Measurements from ENCODE around the gene MIF4GD. TPM values are rescaled to one million over a fixed set of nuclear protein-coding genes. Genes with fewer than 3 reads are reported as not detected.

MIF4GD gene
- total and polyA plus RNA-seq, 9 of the 15 experiments (the other 6 are each of a cell fraction or from before 2014, with no cell fraction given): 11.8 to 63.8 (median 28.1) TPM

GRCh38 chr17:75238684-75239191 is 32.3 kb downstream of the MIF4GD start (continued):
- TF ChIP-seq CHD7 (IDR thresholded peaks at IDR 0.05; ENCODE audit: low read depth, low read length) (peak; percentile 40), KDM1A (IDR thresholded peaks at IDR 0.05) (no peak), ILF3 (IDR thresholded peaks at IDR 0.05; ENCODE audit: borderline replicate concordance) (0 out of 2 replicates have a peak, but pooled peaks have one; percentile 56), POLR2G (IDR thresholded peaks at IDR 0.05; ENCODE audit: low read depth, low read length) (peak; percentile 54), ZNF280A (IDR thresholded peaks at IDR 0.05; ENCODE audit: low read depth, partially characterized antibody) (no peak), ZKSCAN1 (IDR thresholded peaks at IDR 0.05; ENCODE audit: low read depth, low read length) (no peak), ZSCAN29 (IDR thresholded peaks at IDR 0.05) (0 out of 2 replicates have a peak, but pooled peaks have one; percentile 42), XRCC5 (IDR thresholded peaks at IDR 0.05; ENCODE audit: low read depth, low read length) (peak; percentile 51; the same call in 1 of the 2 replicates), POLR2B (IDR thresholded peaks at IDR 0.05; ENCODE audit: low read depth, partially characterized antibody) (peak; percentile 28), ZNF263 (CRISPR knock-in tag; IDR thresholded peaks at IDR 0.05; ENCODE audit: borderline replicate concordance) (peak; percentile 20; the same call in 1 of the 2 replicates), POLR2A (conservative IDR thresholded peaks at IDR 0.05) (peak; percentile 58), KLF16 (IDR thresholded peaks at IDR 0.05) (peak; percentile 31; the same call in 1 of the 2 replicates)

Measured in K562 (cell line).